Measurements from ENCODE around the gene STAC2. TPM values are rescaled to one million over a fixed set of nuclear protein-coding genes. Genes with fewer than 3 reads are reported as not detected.

Gene STAC2
- total and polyA plus RNA-seq, 2 of the 13 experiments (the other 11 are each of a cell fraction or from before 2014, with no cell fraction given), result not detected

GRCh38 chr17:39271546-39271945, 45.8 kb upstream of the STAC2 start (continued):
- no peak for TF ChIP-seq ZNF138 (CRISPR knock-in tag; IDR thresholded peaks at IDR 0.05; ENCODE audit: low read depth)
- TF ChIP-seq ZNF740 (CRISPR knock-in tag; IDR thresholded peaks at IDR 0.05), result no peak
- TF ChIP-seq TAF1 (CRISPR knock-in tag; IDR thresholded peaks at IDR 0.05), result no peak
- TF ChIP-seq MTF2 (CRISPR knock-in tag; IDR thresholded peaks at IDR 0.05; ENCODE audit: borderline replicate concordance), result no peak
- no peak for TF ChIP-seq SRSF9 (IDR thresholded peaks at IDR 0.05; ENCODE audit: borderline replicate concordance, insufficient read depth, low read depth, low read length, poor library complexity, severe bottlenecking)

- Histone ChIP-seq H3K36me3 (replicated peaks in 1 of 2; ENCODE audit: control insufficient read depth in 1 of 2, insufficient read depth in 2 of 2, low read length in 2 of 2) (peaks cover 4 to 10% of the 10 kb centered on the region in 2 experiments), H3K4me3 (replicated peaks in 1 of 3; ENCODE audit: insufficient read depth in 1 of 3, low read depth in 2 of 3, low read length in 3 of 3) (no peak overlapping the region), H3K4me1 (ENCODE audit: insufficient read depth, low read length) (no peaks in the 10 kb centered on the region), H4K20me1 (ENCODE audit: insufficient read depth, low read length) (no peaks in the 10 kb centered on the region), H2AFZ (ENCODE audit: low read length) (no peak overlapping the region), H3K79me2 (ENCODE audit: insufficient read depth, low read length) (no peaks in the 10 kb centered on the region), H3K4me2 (ENCODE audit: low read depth, low read length) (no peak overlapping the region), H3K27ac (ENCODE audit: extremely low read length, insufficient read depth, low read length) (no peak overlapping the region), H3K9ac (ENCODE audit: insufficient read depth, low read depth, low read length) (no peak overlapping the region), H3K27me3 (ENCODE audit: control insufficient read depth in 1 of 2, insufficient read depth in 2 of 2, low read length in 2 of 2) (no peaks in the 10 kb centered on the region), H3K9me3 (ENCODE audit: low read length) (no peaks in the 10 kb centered on the region)
- FAIRE-seq, result no peak
- ChIA-PET POLR2A (no interaction called here), CTCF (ENCODE audit: low intra/inter-chr PET ratio, low total read pairs) (interaction anchor here (0.7 kb wide), 1 partner anchor 813 kb away, joined by 3 read pairs; no protein-coding TSS in a partner anchor)
- in situ Hi-C loops (cut with HindIII; ENCODE audit: extremely low pct_ligation_motif_present, low pct_unique_long_range_greater_than_20kb) (no loop called here), intact Hi-C loops (cut with micrococcal nuclease; ENCODE audit: unreplicated experiment) (no loop called here)
- no peak for ATAC-seq
- 65% methylated on average over 3 of the region's 3 CpGs for WGBS (ENCODE audit: low lambda C conversion rate)
- no TSS peak for BruUV-seq (replicated peaks)
- no peak for DNase-seq (ENCODE audit: low spot score)
- TF ChIP-seq CTCF (CRISPR knock-in tag; IDR thresholded peaks at IDR 0.05) (0 out of 2 replicates have a peak, but pooled peaks have one; percentile 20), ZBTB8A (CRISPR knock-in tag; IDR thresholded peaks at IDR 0.05; ENCODE audit: borderline replicate concordance, low read depth) (no peak), PATZ1 (CRISPR knock-in tag; IDR thresholded peaks at IDR 0.05) (no peak), ISX (CRISPR knock-in tag; conservative IDR thresholded peaks at IDR 0.05) (no peak), CEBPG (CRISPR knock-in tag; IDR thresholded peaks at IDR 0.05) (0 out of 2 replicates have a peak, but pooled peaks have one; percentile 12), FLYWCH1 (CRISPR knock-in tag; IDR thresholded peaks at IDR 0.05) (no peak), ELF1 (CRISPR knock-in tag; IDR thresholded peaks at IDR 0.05) (no peak), ATF7 (IDR thresholded peaks at IDR 0.05) (peak; percentile 20; the same call in 1 of the 2 replicates), ATF7 (CRISPR knock-in tag; IDR thresholded peaks at IDR 0.05) (no peak), HOMEZ (CRISPR knock-in tag; IDR thresholded peaks at IDR 0.05; ENCODE audit: low read depth) (no peak), NR2C2 (CRISPR knock-in tag; IDR thresholded peaks at IDR 0.05; ENCODE audit: borderline replicate concordance) (no peak), BCL6 (CRISPR knock-in tag; IDR thresholded peaks at IDR 0.05) (no peak), ZNF784 (CRISPR knock-in tag; IDR thresholded peaks at IDR 0.05; ENCODE audit: borderline replicate concordance) (no peak), FOXK2 (IDR thresholded peaks at IDR 0.05) (no peak)
Observed at GRCh38 chr17:39270923-39271322, 45.2 kb upstream of the STAC2 start.
